Heart right ventricle (tissue), 16 donors: Measurements from ENCODE around the gene C4BPB. TPM values are rescaled to one million over a fixed set of nuclear protein-coding genes. Genes with fewer than 3 reads are reported as not detected.

Experiments
- ATAC-seq, 8 donors: fragments of 200-7000 bp; cut with Tn5 transposase; one replicate each; pipeline ENCODE4 v1.9.1; 2020; ENCODE audit warnings: mild to moderate bottlenecking in 8 of 8, moderate library complexity in 8 of 8, moderate number of reproducible peaks in 1 of 8
- DNase-seq, 2 donors: peaks; one replicate each; pipeline ENCODE4 v3.0.0-alpha.2; 2020
- H3K27ac ChIP-seq, 10 donors: fragments of 200-600 bp; sonication (generic) in 2 of 10; one replicate each; pipeline versions ENCODE4 v1.5.0 to v1.8.0; 2020 to 2022; ENCODE audit warnings: mild to moderate bottlenecking in 3 of 10
- H3K27me3 ChIP-seq, 7 donors: fragments of 200-600 bp; one replicate each; pipeline ENCODE4 v1.8.0; 2021 to 2022; ENCODE audit warnings: mild to moderate bottlenecking in 2 of 7
- H3K36me3 ChIP-seq, 9 donors: fragments of 200-600 bp; sonication (generic) in 1 of 9; one replicate each; pipeline versions ENCODE4 v1.5.0 to v1.8.0; 2020 to 2022; ENCODE audit warnings: mild to moderate bottlenecking in 2 of 9
- H3K4me1 ChIP-seq, 9 donors: fragments of 200-600 bp; sonication (generic) in 1 of 9; one replicate each; pipeline versions ENCODE4 v1.5.0 to v1.8.0; 2020 to 2022; ENCODE audit warnings: mild to moderate bottlenecking in 4 of 9
- H3K4me3 ChIP-seq, 10 donors: fragments of 200-600 bp; sonication (generic) in 2 of 10; one replicate each; pipeline versions ENCODE4 v1.5.0 to v1.8.0; 2020 to 2022; ENCODE audit warnings: mild to moderate bottlenecking in 7 of 10, moderate library complexity in 2 of 10
- H3K9me3 ChIP-seq, 11 donors: fragments of 200-600 bp in 10 of 11; sonication (generic) in 2 of 11; one replicate each; pipeline versions ENCODE4 v1.5.0 to v1.8.0; 2013 to 2022; ENCODE audit warnings: mild to moderate bottlenecking in 2 of 11, control low read depth in 1 of 11, moderate library complexity in 1 of 11
- CTCF ChIP-seq, 9 donors: fragments of 200-600 bp; sonication (generic) in 2 of 9; IDR thresholded peaks; one replicate each; pipeline versions ENCODE4 v1.5.0 to v1.8.0; 2021 to 2022; ENCODE audit warnings: antibody characterized with exemption in 9 of 9, mild to moderate bottlenecking in 5 of 9, moderate library complexity in 1 of 9
- WGBS, 2 donors: extraction: QIAGEN DNeasy Blood & Tissue Kit; methylation state at CpG; one replicate each; pipeline ENCODE4 v1.1.7; 2013; ENCODE audit warnings: inconsistent platforms in 1 of 2; 5-methylcytosine and 5-hydroxymethylcytosine counted together
- intact Hi-C, 10 donors: fragments of 100-400 bp; cut with DNase I; formaldehyde crosslinking; loops; one replicate each; pipeline versions ENCODE4 v1.11.1 to v1.14.2; 2022
- polyA plus RNA-seq, 2 donors: library from polyadenylated mRNA; stranded (reverse); fragments of 200-250 nt; gene quantifications; one replicate each; pipeline ENCODE4 v1.2.3, GENCODE V29; 2013
- total RNA-seq, 10 donors: library from RNA; stranded (reverse); fragmentation: NEBNext Ultra II Directional in 3 of 10; extraction: Animal tissue kit (Norgen Biotek cat#: 25700) in 3 of 10; gene quantifications; one replicate each; pipeline versions ENCODE4 v1.2.1 to v1.2.4, GENCODE V29; 2021 to 2023
- donor health status: Arrhythmogenic right ventricular cardiomyopathy.
- donor health status: ischemic (EF 13 %, LVEDD 7.1; RV severe dilation, severe dysfunction).
- donor health status: healthy with polysubstance abuse.
- donor health status: DM: no; HTN: yes; CAD: no.
- donor health status: DM: no; HTN: no; CAD: no.
- donor health status: ischemic (EF 25% LVEDD 6.9; RV normal size, moderate dysfunction).
- donor health status: ischemic (EF 25% LVEDD 5.7; RV mildly dilated, moderate dysfunction).
- donor health status: healthy.
- donor health status: DM: yes; HTN: yes; CAD: no.
- donor health status: Ischemic cardiomyopathy.
- donor health status: ischemic (EF 35%, LVEDD 5.7; RV mildly dilated, moderate dysfunction).
- donor health status: nonischemic (EF 11% LVEDD 7.7; RV severe dilation, severe dysfunction).
- donor health status: DM: yes; HTN: yes; CAD: no.
- donor health status: PGD.
- donor health status: ischemic (EF 29% LVEDD 5.4; RV normal size, mild dysfunction).
- donor health status: nonischemic (EF 23%, LVEDD 6.1; RV moderate dilation, normal function).

The C4BPB gene
- total and polyA plus RNA-seq, 12 donors = 0.06 to 1.7 (median 0.53) TPM; not detected in 8

DNA sequence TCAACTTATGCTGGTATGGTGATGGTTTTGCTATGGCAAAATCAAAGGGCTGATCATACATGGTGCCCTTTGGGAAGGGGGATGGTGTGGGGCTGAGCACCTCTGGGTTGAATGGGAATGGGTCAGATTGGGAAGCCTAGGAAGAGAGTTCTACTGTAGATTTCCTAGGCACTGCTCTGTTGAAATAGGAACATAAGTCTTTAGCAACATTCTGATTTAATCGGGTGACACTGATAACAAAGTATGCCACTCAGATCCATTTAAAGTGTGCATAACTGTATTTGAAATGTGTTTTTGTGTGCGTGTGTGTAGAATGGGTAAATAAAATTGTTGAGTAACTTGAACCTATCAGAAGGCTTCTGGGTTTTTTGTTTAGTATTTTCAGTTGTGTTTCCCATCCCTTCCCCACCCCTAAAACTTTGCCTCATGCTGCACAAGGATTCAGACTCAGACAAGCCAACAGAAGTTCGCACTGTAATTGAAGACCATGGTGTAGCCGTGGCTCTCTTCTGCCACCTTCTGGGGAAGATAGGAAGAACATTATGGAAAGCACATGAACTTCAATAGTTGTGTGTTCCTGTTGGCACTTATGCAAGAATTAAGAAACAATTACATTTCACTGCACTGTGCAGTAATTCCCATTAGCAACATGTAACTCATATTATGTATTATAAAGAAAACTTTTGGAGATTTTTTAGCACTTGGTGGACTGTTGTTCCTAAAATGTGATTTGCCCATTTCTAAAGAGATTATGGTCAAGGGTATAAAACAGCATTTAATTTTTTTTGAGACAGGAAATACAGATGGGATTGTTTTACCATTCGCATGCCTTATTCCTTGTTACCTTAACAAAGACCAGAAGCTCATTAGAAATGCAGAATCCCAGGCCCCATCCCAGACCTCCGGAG lies 10.9 kb upstream of the C4BPB start:
- intact Hi-C loops = loop anchor here in 3 of 10 donors (1.0 to 10.0 kb wide), 4 partner anchors 27 to 443 kb away; partner anchors contain the start of genes DYRK3 (in 1 of the 3), FCMR (in 1 of the 3) and YOD1 (in 1 of the 3)
- 29 to 36% methylated on average over 6 of the region's 6 CpGs for WGBS, 2 donors
- peak; percentile 71 to 94 (median 88) for TF ChIP-seq CTCF (IDR thresholded peaks at IDR 0.05)
- peaks cover 0 to 58% (median 21%) of the 10 kb centered on the region in 9 donors for H3K4me1 ChIP-seq
- DNase-seq (peak in 1 of 2 donors; percentile 74), ATAC-seq (peak; percentile 62 to 86 (median 80))
- peak overlapping the region in 5 of 10 donors; percentile 12 to 69 (median 42) for H3K27ac ChIP-seq
- H3K27me3 ChIP-seq = no peaks in the 10 kb centered on the region
- no peak overlapping the region for H3K4me3 ChIP-seq
- peaks cover 0 to 80% (median 5%) of the 10 kb centered on the region in 9 donors for H3K36me3 ChIP-seq
- H3K9me3 ChIP-seq = no peaks in the 10 kb centered on the region

GRCh38 chr1:207078578-207079132 lies 10.0 kb upstream of the C4BPB start:
- no peak for TF ChIP-seq CTCF (IDR thresholded peaks at IDR 0.05)

DNA sequence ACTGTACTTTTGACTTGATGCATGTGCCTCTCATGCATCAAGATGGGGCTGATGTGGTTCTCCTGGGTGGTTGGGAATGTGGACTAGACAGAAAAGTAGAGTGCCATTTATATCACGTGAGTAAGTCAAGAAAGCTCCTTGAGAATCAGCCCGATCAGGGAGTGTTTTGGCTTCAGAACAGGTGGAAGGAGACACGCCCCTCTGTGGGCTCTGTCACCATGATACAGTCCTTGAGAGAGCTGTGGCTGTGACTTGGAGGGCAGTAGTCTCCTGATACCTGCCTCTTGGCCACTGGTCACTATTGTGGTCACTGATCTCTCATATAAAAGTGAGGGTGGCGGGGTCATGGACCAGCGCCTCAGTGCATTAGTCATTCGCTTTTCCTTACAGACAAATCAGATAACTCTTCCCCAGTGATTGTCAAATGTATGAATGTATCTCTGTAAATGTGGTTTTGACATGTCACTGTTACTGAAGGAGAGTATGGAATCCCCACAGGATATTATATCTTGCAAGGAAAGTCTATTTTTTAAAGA lies 8.9 kb upstream of the C4BPB start:
- Histone ChIP-seq H3K4me1 (peaks cover 0 to 37% (median 15%) of the 10 kb centered on the region in 9 donors), H3K27ac (no peak overlapping the region), H3K4me3 (no peak overlapping the region), H3K9me3 (no peaks in the 10 kb centered on the region), H3K27me3 (no peaks in the 10 kb centered on the region), H3K36me3 (peaks cover 0 to 59% (median 5%) of the 10 kb centered on the region in 9 donors)
- no peak for ATAC-seq
- intact Hi-C loops = loop anchor here in 6 of 10 donors (5.0 to 10.0 kb wide), 7 partner anchors 155 to 445 kb away; partner anchors contain the start of genes CD55 (in 3 of the 6), DYRK3 (in 1 of the 6) and FCMR (in 1 of the 6)
- DNase-seq = no peak
- 76 to 84% methylated on average over 6 of the region's 6 CpGs for WGBS, 2 donors
- no peak for TF ChIP-seq CTCF (IDR thresholded peaks at IDR 0.05)

More at GRCh38 chr1:207078578-207079132, 10.0 kb upstream of the C4BPB start:
- peaks cover 0 to 48% (median 21%) of the 10 kb centered on the region in 9 donors for H3K4me1 ChIP-seq
- H3K9me3 ChIP-seq = no peaks in the 10 kb centered on the region
- DNase-seq (no peak), ATAC-seq (peak in 1 of 8 donors; percentile 45)
- H3K27me3 ChIP-seq = no peaks in the 10 kb centered on the region
- intact Hi-C loops = loop anchor here in 2 of 10 donors (10.0 kb wide), 2 partner anchors 154 to 444 kb away; partner anchors contain the start of genes DYRK3 (in 1 of the 2) and FCMR (in 1 of the 2)
- peaks cover 0 to 71% (median 5%) of the 10 kb centered on the region in 9 donors for H3K36me3 ChIP-seq
- H3K4me3 ChIP-seq = no peak overlapping the region
- H3K27ac ChIP-seq = no peak overlapping the region
- WGBS, 2 donors = 85 to 86% methylated on average over 11 of the region's 11 CpGs

GRCh38 chr1:207081088-207081487 lies 7.6 kb upstream of the C4BPB start:
- ATAC-seq (no peak), DNase-seq (no peak)
- WGBS, 2 donors = 61 to 65% methylated on average over 2 of the region's 2 CpGs
- Histone ChIP-seq H3K27ac (no peak overlapping the region), H3K27me3 (no peaks in the 10 kb centered on the region), H3K4me3 (no peak overlapping the region), H3K4me1 (peaks cover 0 to 29% (median 14%) of the 10 kb centered on the region in 9 donors), H3K9me3 (no peaks in the 10 kb centered on the region), H3K36me3 (peaks cover 0 to 46% (median 0%) of the 10 kb centered on the region in 9 donors)
- intact Hi-C loops = loop anchor here in 5 of 10 donors (5.0 to 10.0 kb wide), 5 partner anchors 241 to 326 kb away; partner anchors contain the start of gene CD55 (in 3 of the 5)
- no peak for TF ChIP-seq CTCF (IDR thresholded peaks at IDR 0.05)
